Astrocyte of the spinal cord (primary cell): ENCODE data around the gene IFRD2.

Source experiments
- DNase-seq: peaks from one replicate; pipeline ENCODE4 v3.0.0; 2011; ENCODE audit warnings: low read depth, low spot score
- H3K4me3 ChIP-seq: 2 replicates; pipeline ENCODE4 v1.5.1; 2011; ENCODE audit warnings: low read depth, mild to moderate bottlenecking, low read length, moderate library complexity
- CTCF ChIP-seq: IDR thresholded peaks from 2 replicates; pipeline ENCODE4 v1.5.1; 2012; ENCODE audit warnings: low read depth, mild to moderate bottlenecking, low read length, inconsistent platforms
- in situ Hi-C: cut with HindIII; loops from 2 replicates; pipeline ENCODE4 v1.10.0; 2017; ENCODE audit warnings: low sequenced_read_pairs

The IFRD2 gene

GRCh38 chr3:50327943-50328691 is 35.9 kb upstream of the IFRD2 start, which contains the start of gene TUSC2:
Gene TUSC2 (minus strand): TSS chr3:50328223. CDS start chr3:50328099, 124 bp downstream.
- DNase-seq = peak; percentile 96
- peak within 1 kb of the TSS; percentile 88 for H3K4me3 ChIP-seq
- in situ Hi-C loops = no loop called here
- no peak for TF ChIP-seq CTCF

GRCh38 chr3:50327129-50327528 is 34.9 kb upstream of the IFRD2 start:
- in situ Hi-C loops = no loop called here
- peak overlapping the region; percentile 88 for H3K4me3 ChIP-seq
- DNase-seq = no peak
- TF ChIP-seq CTCF = no peak

- in situ Hi-C loops = no loop called here
- TF ChIP-seq CTCF = no peak
- no peak for DNase-seq
- no peak overlapping the region for H3K4me3 ChIP-seq
Measured at GRCh38 chr3:50326182-50326541, 33.9 kb upstream of the IFRD2 start.

- H3K4me3 ChIP-seq = no peak overlapping the region
- TF ChIP-seq CTCF = no peak
- in situ Hi-C loops = no loop called here
- DNase-seq = no peak
Measured at GRCh38 chr3:50325497-50326181, 33.4 kb upstream of the IFRD2 start.

GRCh38 chr3:50325113-50325480 is 32.9 kb upstream of the IFRD2 start:
- in situ Hi-C loops = no loop called here
- TF ChIP-seq CTCF = no peak
- no peak for DNase-seq
- H3K4me3 ChIP-seq = no peak overlapping the region

- peak; percentile 94 for TF ChIP-seq CTCF
- H3K4me3 ChIP-seq = no peak overlapping the region
- in situ Hi-C loops = no loop called here
- DNase-seq = peak; percentile 73
Measured at GRCh38 chr3:50324351-50325112, 32.3 kb upstream of the IFRD2 start.
